ENCODE measurements around the gene PACC1. TPM values are rescaled to one million over a fixed set of nuclear protein-coding genes. Genes with fewer than 3 reads are reported as not detected.
"Not testable (repeated sequence)": the region's sequence is repeated elsewhere in the genome, so short reads cannot be mapped to it uniquely, and the experiment has no call there.

Gene PACC1
- total RNA-seq, 2 donors from 2014 or later: 10.2 to 11.7 TPM

DNA sequence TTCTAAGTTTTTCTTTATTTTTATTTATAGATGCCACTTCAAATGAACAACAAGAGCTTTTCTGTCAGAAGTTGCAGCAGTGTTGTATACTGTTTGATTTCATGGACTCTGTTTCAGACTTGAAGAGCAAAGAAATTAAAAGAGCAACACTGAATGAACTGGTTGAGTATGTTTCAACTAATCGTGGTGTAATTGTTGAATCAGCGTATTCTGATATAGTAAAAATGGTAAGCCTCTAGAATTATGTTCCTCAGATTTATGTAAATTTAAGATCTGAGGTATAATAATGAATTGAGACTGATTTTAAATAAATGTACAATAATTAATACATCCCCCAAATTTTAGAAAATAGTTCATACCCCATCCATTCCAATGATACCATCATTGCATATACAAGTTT is 85.6 kb downstream of the PACC1 start:
- no peaks in the 10 kb centered on the region for H3K9me3 Mint-ChIP-seq
- no peak overlapping the region for H3K4me3 Mint-ChIP-seq
- peaks cover 2 to 15% of the 10 kb centered on the region in 2 donors for H3K36me3 Mint-ChIP-seq (ENCODE audit: insufficient read depth in 2 of 2)
- H3K4me1 Mint-ChIP-seq (ENCODE audit: low read depth): no peaks in the 10 kb centered on the region
- H3K27ac Mint-ChIP-seq: no peak overlapping the region
- DNase-seq: no peak
- no peaks in the 10 kb centered on the region for H3K27me3 Mint-ChIP-seq (ENCODE audit: low read depth)
- ATAC-seq (replicated peaks in 1 of 2): no peak

DNA sequence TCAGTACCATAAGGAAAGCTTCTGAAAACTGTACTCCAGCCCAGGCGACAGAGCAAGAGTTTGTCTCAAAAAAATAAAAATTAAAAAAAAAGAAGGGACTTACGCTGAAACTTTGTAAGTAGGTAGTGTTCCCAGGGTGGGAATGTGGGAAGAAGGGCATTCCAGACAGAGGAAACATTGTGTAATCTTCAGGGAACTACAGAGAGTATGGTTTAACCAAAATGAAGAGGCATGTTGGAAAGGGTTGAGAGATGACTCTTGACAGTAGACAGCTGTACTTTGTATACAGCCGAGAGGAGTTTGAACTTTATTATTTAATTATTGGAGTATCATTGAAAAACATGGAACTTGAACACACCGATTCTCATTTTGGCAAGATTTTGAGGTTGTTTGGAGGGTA is 86.4 kb downstream of the PACC1 start:
- Mint-ChIP-seq H3K36me3 (ENCODE audit: insufficient read depth in 2 of 2) (peaks cover 0 to 7% of the 10 kb centered on the region in 2 donors), H3K27ac (no peak overlapping the region), H3K4me3 (no peak overlapping the region), H3K27me3 (ENCODE audit: low read depth) (no peaks in the 10 kb centered on the region), H3K9me3 (no peaks in the 10 kb centered on the region), H3K4me1 (ENCODE audit: low read depth) (peaks cover 3% of the 10 kb centered on the region)
- DNase-seq (no peak), ATAC-seq (replicated peaks in 1 of 2) (no peak)

DNA sequence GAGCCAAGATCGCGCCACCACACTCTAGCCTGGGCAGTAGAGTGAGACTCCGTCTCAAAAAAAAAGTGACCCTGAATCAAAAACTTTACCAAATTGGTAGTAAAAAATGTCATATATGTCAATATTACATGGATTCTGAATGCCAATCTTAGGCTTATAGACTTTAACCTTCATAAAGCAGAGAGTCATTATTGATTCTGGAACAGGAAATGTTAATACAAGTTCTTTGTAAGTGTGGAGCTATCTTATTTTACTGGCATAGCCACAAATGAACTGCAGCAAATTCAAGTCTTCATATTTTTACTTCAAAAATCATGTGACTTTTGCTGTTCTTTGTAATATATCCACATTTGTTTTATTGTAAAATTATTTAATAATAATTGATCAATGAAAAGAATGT is 88.1 kb downstream of the PACC1 start:
- Mint-ChIP-seq H3K36me3 (ENCODE audit: insufficient read depth in 2 of 2) (peaks cover 0 to 5% of the 10 kb centered on the region in 2 donors), H3K27ac (no peak overlapping the region), H3K4me3 (no peak overlapping the region), H3K9me3 (no peaks in the 10 kb centered on the region), H3K4me1 (ENCODE audit: low read depth) (peaks cover 9% of the 10 kb centered on the region), H3K27me3 (ENCODE audit: low read depth) (no peaks in the 10 kb centered on the region)
- DNase-seq (no peak), ATAC-seq (replicated peaks in 1 of 2) (no peak)

DNA sequence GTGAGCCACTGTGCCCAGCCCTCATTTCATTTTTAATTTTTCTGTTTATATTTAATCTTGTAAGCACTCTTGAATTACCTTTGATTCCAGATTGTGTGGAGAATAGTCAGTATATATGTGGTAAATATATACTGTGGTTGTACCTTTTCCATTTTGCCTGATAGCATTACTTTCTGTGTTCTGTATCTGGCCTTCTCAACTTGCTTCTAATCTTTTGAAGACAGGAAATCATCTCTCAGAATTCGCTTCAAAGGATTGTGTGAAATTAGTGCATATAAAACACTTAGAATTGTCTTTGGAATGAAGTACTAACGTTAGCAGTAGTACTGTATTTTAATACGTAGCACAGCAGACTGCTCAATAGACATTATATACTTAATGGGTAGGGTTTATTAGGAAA is 91.6 kb downstream of the PACC1 start:
- no peak overlapping the region for H3K4me3 Mint-ChIP-seq
- DNase-seq (no peak), ATAC-seq (replicated peaks in 1 of 2) (no peak)
- H3K36me3 Mint-ChIP-seq (ENCODE audit: insufficient read depth in 2 of 2): no peaks in the 10 kb centered on the region
- H3K9me3 Mint-ChIP-seq: no peaks in the 10 kb centered on the region
- peaks cover 9% of the 10 kb centered on the region for H3K4me1 Mint-ChIP-seq (ENCODE audit: low read depth)
- no peaks in the 10 kb centered on the region for H3K27me3 Mint-ChIP-seq (ENCODE audit: low read depth)
- peak overlapping the region; percentile 51 for H3K27ac Mint-ChIP-seq

DNA sequence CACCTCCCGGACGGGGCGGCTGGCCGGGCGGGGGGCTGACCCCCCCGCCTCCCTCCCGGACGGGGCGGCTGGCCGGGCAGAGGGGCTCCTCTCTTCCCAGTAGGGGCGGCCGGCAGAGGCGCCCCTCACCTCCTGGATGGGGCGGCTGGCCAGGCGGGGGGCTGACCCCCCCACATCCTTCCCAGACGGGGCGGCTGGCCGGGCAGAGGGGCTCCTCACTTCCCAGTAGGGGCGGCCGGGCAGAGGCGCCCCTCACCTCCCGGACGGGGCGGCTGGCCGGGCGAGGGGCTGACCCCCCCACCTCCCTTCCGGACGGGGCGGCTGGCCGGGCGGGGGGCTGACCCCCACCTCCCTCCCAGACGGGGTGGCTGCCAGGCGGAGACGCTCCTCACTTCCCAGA is 93.7 kb downstream of the PACC1 start:
- not testable (repeated sequence) for H3K27ac Mint-ChIP-seq; H3K27me3 Mint-ChIP-seq (ENCODE audit: low read depth); H3K4me3 Mint-ChIP-seq; H3K9me3 Mint-ChIP-seq; DNase-seq; ATAC-seq (replicated peaks in 1 of 2); H3K36me3 Mint-ChIP-seq (ENCODE audit: insufficient read depth in 2 of 2)
- H3K4me1 Mint-ChIP-seq (ENCODE audit: low read depth): peaks cover 26% of the 10 kb centered on the region

DNA sequence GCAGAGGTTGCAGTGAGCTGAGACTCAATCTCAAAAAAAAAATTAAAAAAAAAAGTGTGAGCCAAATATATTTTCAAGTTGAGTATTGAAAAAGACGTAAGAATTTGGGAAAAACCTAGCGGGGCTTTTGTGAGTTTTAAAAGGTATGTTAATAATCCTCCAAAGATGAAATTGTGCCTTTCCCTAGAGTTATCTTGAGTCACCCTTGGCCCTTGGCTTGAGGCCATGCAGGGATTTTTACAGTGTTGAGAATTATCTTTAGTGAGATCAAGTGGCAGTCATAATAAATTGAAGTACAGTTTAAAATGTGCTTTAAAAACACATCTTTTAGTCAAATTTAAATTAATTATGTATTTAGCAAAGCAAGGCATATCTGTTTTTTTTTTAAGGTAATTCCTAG is 96.8 kb downstream of the PACC1 start:
- Mint-ChIP-seq H3K4me1 (ENCODE audit: low read depth) (peaks cover 50% of the 10 kb centered on the region), H3K27me3 (ENCODE audit: low read depth) (no peaks in the 10 kb centered on the region), H3K27ac (no peak overlapping the region), H3K36me3 (ENCODE audit: insufficient read depth in 2 of 2) (peaks cover 0 to 1% of the 10 kb centered on the region in 2 donors), H3K4me3 (no peak overlapping the region), H3K9me3 (no peaks in the 10 kb centered on the region)
- DNase-seq: no peak
- ATAC-seq (replicated peaks in 1 of 2): no peak

DNA sequence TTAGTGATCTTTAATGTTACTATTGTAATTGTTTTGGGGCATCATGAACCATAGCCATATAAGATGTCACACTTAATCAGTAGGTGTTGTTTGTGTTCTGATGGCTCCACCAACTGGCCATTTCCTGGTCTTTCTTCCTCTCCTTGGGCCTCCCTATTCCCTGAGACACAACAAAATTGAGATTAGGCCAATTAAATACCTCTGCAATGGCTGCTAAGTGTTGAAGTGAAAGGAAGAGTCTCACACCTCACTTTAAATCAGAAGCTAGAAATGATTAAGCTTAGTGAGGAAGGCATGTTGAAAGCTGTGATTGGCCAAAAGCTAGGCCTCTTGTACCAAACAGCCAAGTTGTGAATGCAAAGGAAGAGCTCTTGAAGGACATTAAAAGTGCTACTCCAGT is 98.8 kb downstream of the PACC1 start:
- peak overlapping the region; percentile 74 for H3K27ac Mint-ChIP-seq
- H3K9me3 Mint-ChIP-seq: no peaks in the 10 kb centered on the region
- peak overlapping the region; percentile 10 to 40 for H3K4me3 Mint-ChIP-seq
- H3K27me3 Mint-ChIP-seq (ENCODE audit: low read depth): no peaks in the 10 kb centered on the region
- peak; percentile 77 to 85 for ATAC-seq (replicated peaks in 1 of 2)
- DNase-seq: peak in 1 of 2 donors; percentile 5
- peaks cover 0 to 1% of the 10 kb centered on the region in 2 donors for H3K36me3 Mint-ChIP-seq (ENCODE audit: insufficient read depth in 2 of 2)
- H3K4me1 Mint-ChIP-seq (ENCODE audit: low read depth): peaks cover 48% of the 10 kb centered on the region

DNA sequence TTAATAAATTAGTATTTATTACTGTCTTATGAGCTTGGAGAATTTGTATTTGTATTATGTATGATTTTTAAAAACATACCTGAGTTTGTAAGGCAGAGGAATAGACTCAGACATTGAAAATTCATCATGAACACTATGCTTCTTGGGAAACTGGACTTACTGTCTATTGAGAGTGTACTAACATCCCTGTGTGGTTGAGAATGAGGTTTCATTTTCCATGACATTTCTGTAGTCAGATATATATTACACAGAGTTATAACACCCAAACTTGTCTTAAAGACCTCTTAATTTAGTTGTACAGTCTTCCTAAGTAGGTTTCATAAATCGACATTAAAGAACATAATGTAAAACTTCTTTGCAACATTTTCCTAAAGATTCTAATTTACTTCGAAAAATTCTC is 99.5 kb downstream of the PACC1 start:
- H3K36me3 Mint-ChIP-seq (ENCODE audit: insufficient read depth in 2 of 2): peaks cover 0 to 2% of the 10 kb centered on the region in 2 donors
- no peaks in the 10 kb centered on the region for H3K9me3 Mint-ChIP-seq
- H3K4me3 Mint-ChIP-seq: no peak overlapping the region
- H3K4me1 Mint-ChIP-seq (ENCODE audit: low read depth): peaks cover 53% of the 10 kb centered on the region
- H3K27me3 Mint-ChIP-seq (ENCODE audit: low read depth): no peaks in the 10 kb centered on the region
- ATAC-seq (replicated peaks in 1 of 2) (peak in 1 of 2 donors; percentile 40), DNase-seq (no peak)
- H3K27ac Mint-ChIP-seq: no peak overlapping the region

Other genes starting within 250 kb of the PACC1 start
- gene PPP2R5A, start 129.5 kb downstream of the PACC1 start, total RNA-seq: 10 to 100 TPM; 43.7 to 52.0 TPM
- 10 to 100 TPM; 36.9 to 40.7 TPM for gene NENF, start 18.0 kb upstream of the PACC1 start, total RNA-seq
- 100 to 1,000 TPM in 1 of 2 donors, 10 to 100 TPM in 1; 96.3 to 107 TPM for gene ATF3, start 193.9 kb upstream of the PACC1 start, total RNA-seq